T-helper 2 cell (primary cell): ENCODE measurements around the gene HNRNPAB.
A peak's percentile ranks its signal among the peaks of the same experiment; 100 is the strongest.

Experiments
- DNase-seq, 5 experiments: peaks; one replicate each; pipeline versions ENCODE4 v3.0.0 to v3.0.0-alpha.2; 2012 to 2022

The HNRNPAB gene

DNA sequence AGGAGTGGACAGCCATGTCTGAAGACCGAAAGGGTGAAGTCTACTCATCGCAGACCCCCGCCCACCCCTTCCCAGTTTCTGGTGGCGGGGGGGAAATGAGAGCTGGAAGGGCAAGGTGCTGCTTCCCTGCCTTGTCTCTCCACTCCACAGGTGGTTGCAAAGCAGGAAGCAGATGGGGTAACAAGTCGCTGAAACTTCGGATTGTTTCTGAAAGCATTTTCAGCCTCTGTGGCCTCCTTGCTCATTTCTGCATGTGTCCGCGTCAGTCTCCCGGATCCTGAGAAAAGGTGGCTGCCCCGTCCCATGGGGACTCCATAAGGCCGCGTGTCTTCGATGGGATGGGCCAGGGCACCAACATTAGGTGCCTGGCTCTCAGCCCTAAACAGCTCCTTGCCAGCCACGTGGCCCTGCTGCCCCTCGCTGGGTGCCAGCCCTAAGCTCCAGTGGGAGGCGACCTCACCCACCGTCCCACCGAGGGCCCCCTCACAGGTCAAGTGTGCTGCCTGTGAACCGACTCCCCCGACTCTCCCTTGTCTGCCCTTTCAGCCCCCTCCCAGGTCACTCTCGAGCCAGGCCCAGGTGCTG, 27.3 kb downstream of the HNRNPAB start:
- DNase-seq = no peak

DNA sequence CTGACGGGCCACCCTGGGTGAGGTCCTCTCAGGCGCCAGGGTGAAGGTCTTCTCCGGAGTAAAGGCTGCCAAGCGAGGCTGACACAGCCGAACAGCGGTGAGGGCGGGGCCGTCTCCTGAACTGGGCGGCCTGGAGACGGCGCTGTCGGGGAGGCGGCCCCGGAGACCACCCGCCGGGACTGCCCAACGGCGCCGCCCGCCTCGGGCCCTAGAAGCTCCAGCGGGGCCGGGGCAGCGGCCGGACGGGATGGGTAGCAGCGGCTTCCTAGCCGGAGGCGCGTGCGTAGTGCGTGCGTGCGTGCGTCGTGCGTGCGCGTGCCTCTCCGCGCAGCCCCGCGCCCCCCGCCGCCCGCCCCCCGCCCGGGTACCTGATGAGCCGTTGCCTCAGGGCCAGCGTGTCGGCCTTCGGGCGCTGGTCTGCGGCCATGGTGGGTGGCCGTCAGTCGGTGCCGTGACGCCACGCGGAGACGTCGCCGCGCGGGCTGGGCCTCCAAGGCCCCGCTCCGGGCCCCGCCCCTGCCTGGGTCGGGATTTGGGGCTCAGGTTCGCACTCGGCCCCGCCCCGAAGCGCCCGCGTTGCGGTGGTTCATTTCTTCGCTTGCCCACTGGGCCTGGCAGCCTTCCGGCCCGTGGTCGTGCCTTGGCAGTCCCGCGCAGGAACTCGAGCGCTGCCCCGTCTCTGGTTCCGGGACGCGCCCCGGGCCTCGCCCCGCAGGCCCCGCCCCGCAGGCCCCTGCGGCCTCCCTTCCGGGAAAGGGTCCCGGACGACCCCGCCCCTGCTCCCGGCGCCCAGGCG, 28.0 kb downstream of the HNRNPAB start, which contains the start of gene PHYKPL:
TSS of gene PHYKPL (minus strand) at position 679 of the 796 bp plus-strand sequence. CDS start at position 427, 252 bp downstream.
- peak; percentile 37 to 83 (median 59) for DNase-seq

DNA sequence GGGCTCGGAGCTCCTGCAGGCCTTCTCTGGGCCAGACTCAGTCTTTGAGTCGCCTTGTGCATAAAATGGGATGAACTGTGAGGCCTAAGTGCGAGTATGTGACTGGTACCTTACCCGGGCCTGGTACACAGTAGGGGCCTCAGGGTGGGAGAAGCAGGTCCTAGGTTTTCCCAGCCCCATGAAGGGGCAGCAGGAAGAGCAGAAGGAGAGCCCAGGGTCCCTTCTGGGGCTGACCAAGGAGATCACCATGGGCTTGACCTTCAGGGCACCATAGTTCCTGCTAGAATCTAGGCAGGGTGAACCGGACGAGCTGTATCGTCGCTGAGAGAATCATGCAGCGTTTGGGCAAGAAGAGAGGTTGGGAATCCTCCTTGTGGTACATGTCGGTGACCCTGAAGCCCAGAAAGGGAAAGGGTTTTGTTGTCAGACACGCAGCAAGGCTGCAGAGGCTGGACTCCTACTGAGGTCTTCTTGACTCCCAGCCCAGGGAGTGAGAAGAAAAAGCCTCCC, 28.6 kb downstream of the HNRNPAB start:
- no peak for DNase-seq

GRCh38 chr5:178234121-178234749, 29.9 kb downstream of the HNRNPAB start:
- DNase-seq = no peak

GRCh38 chr5:178234750-178235587, 30.6 kb downstream of the HNRNPAB start:
- peak; percentile 42 to 66 (median 54) for DNase-seq

- DNase-seq = no peak
Observed at GRCh38 chr5:178235588-178235974, 31.2 kb downstream of the HNRNPAB start.

DNA sequence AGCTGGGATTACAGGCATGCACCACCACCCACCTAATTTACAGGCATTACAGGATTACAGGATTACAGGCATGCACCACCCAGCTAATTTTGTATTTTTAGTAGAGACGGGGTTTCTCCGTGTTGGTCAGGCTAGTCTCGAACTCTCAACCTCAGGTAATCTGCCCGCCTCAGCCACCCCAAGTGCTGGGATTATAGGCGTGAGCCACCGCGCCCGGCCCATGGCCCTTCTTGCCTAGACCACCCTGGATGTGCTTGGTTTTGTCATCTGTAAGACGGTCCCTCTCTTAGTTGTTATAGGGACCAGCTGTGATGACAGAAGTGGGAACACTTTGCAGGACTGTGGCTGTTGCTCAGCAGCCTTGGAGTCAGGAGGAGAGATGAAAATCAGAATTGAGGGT, 31.8 kb downstream of the HNRNPAB start:
- DNase-seq = no peak

DNA sequence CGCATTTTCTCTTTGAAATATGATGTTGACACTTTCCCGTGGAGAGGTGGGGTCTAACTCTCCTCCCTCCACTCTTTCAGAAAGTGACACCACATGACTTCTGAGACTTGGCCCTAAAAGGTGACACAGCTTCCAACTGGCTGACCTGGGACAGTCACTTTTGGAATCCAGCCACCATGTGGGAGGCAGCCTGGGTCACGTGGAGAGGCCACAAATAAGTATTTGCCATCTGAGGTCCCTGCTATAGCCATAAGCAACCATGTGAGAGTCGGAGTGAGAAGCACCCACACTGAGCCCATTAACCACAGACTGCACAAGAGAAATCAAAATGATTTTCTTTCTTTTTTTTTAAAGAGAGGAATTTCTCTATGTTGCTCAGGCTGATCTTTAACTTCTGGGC, 32.3 kb downstream of the HNRNPAB start:
- no peak for DNase-seq

DNA sequence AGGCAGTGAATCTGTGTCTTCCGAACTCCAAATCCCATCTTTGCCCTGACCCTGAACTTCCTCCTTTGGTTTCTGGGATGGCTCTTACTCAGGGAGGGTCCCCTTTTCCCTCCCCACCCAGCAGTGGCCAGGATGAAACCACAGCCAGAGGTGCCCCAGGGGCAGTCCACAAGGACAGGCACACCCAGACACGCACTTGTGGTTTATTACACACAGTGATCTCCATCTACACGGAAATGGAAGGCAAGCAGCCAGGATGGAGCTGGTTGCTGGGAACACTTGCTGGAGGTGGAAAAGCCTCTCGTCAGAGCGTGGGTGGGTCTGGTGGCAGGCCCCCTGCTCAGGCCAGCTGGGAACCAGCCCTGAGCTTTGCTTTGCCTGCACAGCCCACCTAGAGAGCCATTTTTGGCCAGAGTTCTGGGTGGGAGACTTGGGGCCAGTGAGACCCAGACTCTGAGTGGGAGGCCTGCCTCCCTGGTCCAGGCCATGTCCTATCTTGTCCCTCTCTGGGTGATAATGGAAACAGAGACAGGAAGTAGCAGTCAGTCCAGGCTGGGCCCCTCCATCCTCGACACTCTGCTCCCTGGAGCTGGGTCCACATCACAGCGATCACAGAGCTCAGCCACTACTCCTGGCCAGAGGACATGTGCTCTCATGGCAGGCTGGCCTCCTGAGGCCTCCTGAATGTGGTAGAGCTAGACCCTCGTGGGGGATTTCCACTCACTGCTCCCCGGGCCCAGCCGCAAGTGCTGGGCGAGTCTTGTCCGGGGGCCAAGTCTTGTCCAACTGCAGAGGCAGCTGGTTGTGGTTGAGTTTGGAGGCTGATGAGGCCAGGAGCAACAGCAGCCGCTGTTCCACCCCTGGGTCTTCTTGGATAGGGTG, 33.3 kb downstream of the HNRNPAB start:
- no peak for DNase-seq

GRCh38 chr5:178238313-178238635, 33.9 kb downstream of the HNRNPAB start:
- no peak for DNase-seq

GRCh38 chr5:178238711-178239592, 34.6 kb downstream of the HNRNPAB start:
- peak in 2 of 5 experiments; percentile 36 to 55 for DNase-seq

DNA sequence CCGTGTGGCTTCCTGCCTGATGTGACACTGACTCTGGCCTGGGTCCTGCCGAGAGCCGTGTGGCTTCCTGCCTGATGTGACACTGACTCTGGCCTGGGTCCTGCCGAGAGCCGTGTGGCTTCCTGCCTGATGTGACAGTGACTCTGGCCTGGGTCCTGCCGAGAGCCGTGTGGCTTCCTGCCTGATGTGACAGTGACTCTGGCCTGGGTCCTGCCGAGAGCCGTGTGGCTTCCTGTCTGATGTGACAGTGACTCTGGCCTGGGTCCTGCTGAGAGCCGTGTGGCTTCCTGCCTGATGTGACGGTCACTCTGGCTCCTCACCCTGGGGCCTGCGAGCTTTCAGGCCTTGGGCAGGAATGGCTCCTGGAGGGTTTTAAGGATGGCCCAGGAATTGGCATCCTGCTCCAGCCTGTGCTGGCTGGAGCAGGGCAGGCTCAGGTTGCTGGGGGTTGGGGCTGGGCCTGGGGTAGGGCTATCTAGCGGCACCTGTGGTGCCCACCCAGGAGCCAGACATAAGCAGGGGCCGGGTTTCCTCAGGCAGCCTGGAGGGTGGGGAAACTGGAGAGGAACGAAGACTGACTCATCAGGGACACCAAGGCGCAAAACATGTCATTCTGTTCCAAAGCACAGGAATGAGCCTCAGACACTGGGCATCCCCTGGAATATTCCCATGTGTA, 35.4 kb downstream of the HNRNPAB start:
- DNase-seq = peak in 1 of 5 experiments; percentile 49

GRCh38 chr5:178240341-178240741, 36.0 kb downstream of the HNRNPAB start:
- no peak for DNase-seq

DNA sequence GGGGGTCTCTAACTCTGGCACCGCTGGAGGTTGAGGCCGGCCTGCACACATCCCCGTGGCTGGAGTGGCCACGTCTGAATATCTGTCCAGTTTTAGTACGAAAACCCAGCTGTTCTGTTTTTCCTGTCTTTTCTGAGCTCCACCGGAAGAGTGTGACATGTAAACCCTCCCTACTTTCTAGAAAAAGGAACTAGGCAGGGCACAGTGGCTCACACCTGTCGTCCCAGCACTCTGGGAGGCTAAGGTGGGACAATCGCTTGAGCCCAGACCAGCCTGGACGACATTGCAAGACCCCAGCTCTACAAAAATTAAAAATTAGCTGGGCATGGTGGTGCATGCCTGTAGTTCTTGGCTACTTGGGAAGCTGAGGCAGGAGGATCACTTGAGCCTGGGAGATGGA, 36.4 kb downstream of the HNRNPAB start:
- no peak for DNase-seq

GRCh38 chr5:178241231-178241663, 36.9 kb downstream of the HNRNPAB start:
- DNase-seq = peak in 1 of 5 experiments; percentile 18

DNA sequence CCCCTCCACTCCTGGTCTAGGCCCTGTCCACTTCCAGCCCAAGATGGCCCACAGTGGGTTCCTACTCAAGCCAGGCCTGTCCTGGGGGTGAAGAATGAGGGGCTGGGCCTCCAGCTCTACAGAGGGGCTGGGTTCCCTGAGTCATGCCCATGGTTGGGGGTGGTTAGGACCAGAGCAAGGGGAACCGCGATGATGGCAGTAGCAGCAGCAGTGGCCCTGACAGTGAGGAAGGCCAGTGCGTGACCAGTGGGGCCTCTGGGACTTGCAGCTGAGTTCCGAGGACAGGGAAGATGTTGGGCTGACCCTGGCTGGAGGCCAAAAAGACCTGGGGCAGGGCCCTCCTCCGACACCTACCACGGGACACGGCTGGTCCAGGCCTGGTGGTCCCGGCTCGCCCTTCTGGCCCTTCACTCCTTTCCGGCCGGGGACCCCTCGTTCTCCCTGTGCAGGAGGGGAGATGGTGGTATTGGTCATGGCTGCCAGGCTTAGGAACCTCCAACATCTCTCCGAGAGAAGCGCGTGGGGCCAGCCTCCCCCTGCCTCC, 37.4 kb downstream of the HNRNPAB start:
- DNase-seq = no peak

DNA sequence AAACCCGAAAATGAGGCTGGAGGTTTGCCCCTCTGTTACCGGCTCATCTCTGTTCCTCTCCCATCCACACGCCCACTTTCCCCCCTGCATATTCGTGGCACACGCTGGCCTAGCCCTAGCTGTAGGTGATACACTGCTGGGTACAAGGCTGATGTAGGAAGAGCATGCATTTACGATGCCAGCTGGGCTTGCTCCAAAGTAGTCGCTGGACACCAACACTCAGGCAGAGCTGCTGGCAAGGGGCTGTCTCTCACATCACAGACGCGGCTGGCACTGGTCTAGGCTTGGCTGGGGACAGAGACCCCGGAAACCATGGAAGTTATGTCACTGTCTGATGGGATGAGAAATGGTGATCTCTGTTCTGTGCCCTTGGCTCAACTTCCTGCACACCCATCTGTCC, 38.1 kb downstream of the HNRNPAB start:
- no peak for DNase-seq

DNA sequence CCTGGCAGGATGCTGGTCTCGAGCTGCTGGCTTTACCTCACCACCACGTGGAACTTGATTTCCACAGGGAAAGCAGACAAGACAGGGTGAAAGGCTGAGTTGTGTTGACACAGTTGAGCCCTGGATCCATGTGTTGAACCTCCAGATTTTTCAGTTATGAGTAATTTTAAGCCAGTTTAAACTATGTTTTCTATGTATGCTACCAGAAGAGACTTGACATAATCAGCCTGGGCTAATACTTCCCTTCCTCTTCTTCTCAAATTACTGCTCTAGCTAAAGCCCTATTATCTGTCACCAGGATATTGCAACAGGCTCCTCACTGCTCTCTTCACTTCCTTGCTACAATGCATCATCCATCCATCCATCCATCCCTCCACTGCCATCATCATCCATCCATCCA, 40.2 kb downstream of the HNRNPAB start:
- no peak for DNase-seq

DNA sequence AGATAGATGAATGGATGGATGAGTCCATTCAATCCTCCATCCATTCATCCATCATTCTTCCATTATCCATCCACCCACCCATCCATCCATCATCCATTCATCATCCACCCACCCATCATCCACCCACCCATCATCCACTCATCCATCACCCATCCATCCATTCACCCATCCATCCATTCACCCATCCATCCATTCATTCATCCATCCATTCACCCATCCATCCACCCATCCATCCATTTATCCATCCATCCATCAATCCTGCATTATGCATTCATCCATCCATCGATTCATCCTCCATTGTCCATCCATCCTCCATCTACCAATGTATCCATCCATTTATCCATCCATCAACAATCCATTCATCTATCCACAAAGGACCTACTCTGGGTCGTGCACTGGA, 41.1 kb downstream of the HNRNPAB start:
- no peak for DNase-seq
